GM19397 (cell line): ENCODE results near the gene APOBEC3A.
"Not testable (repeated sequence)": the region's sequence is repeated elsewhere in the genome, so short reads cannot be mapped to it uniquely, and the experiment has no call there.

ENCODE experiments used
- ATAC-seq: cut with Tn5 transposase; IDR thresholded peaks from one replicate; pipeline ENCODE4 v1.9.1; 2021; ENCODE audit warnings: mild to moderate bottlenecking, moderate library complexity; ENCODE audit not compliant: unreplicated experiment

APOBEC3A gene

GRCh38 chr22:38977289-38977688 lies 19.9 kb downstream of the APOBEC3A start:
- not testable (repeated sequence) for ATAC-seq

DNA sequence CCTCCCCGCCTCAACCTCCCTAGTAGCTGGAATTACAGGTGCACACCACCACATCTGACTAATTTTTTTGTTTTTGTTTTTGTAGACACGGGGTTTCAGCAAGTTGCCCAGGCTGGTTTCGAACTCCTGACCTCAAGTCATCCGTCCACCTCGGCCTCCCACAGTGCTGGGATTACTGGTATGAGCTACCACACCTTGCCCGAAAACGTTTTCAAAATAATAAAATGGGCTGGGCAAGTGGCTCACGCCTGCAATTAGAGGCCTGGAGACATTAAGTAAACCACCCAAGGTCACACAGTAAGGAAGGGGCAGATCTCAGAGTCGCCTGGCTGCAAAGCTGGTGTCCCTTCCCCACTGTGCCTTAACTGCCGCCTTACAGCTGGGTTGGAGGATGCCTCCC lies 23.2 kb downstream of the APOBEC3A start:
- not testable (repeated sequence) for ATAC-seq

DNA sequence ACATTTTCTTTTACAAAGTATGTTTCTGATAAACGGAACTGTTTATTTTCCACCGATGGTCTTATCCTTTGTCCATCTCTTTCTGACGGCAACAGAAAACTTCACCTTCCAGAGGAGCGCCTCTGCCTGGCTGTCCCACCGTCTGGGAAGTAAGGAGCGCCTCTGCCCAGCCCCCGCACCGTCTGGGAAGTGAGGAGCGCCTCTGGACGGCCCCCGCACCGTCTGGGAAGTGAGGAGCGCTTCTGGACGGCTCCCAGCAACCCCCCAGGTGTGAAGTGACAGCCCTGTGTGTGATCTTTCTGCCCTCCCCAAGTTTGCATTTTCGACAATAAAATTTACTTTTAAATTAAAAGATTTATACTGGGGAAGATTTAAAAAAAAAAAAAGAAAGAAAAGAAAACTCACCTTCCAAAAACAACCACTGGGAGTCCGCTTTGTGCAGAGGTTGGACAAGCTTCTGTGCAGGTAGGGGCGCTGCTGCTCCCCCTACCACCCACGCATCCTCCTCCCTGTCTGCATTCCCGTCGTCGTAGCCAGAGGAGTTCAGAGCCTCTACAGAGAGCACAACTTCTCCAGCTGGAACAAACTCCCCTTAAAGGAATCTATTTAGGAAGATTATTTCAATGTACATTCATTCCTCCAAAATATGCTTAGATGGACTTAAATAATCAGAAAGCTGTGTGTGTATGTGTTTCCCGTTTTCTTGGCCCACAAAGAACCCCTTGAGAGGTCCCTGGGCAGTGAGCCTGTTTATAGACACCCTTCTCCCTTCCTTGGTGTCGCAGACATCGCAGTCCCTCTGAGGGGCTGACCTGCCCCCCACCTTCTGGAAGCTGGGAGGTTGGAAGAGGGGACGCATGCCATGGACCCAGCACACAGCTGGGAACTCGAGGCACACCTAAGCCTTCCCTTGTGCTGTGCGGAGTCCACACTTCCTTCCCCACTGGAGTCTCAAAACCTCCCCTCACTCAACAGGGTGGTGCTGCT lies 23.9 kb downstream of the APOBEC3A start:
- no peak for ATAC-seq

- ATAC-seq = peak; percentile 52
These were observed 24.9 kb downstream of the APOBEC3A start, which contains the start of gene APOBEC3B for GRCh38 chr22:38981992-38982927. APOBEC3B (plus strand) TSS chr22:38982347; CDS start chr22:38982454, 107 bp downstream.

- ATAC-seq = no peak
These were observed 26.8 kb downstream of the APOBEC3A start for GRCh38 chr22:38984224-38984623.

DNA sequence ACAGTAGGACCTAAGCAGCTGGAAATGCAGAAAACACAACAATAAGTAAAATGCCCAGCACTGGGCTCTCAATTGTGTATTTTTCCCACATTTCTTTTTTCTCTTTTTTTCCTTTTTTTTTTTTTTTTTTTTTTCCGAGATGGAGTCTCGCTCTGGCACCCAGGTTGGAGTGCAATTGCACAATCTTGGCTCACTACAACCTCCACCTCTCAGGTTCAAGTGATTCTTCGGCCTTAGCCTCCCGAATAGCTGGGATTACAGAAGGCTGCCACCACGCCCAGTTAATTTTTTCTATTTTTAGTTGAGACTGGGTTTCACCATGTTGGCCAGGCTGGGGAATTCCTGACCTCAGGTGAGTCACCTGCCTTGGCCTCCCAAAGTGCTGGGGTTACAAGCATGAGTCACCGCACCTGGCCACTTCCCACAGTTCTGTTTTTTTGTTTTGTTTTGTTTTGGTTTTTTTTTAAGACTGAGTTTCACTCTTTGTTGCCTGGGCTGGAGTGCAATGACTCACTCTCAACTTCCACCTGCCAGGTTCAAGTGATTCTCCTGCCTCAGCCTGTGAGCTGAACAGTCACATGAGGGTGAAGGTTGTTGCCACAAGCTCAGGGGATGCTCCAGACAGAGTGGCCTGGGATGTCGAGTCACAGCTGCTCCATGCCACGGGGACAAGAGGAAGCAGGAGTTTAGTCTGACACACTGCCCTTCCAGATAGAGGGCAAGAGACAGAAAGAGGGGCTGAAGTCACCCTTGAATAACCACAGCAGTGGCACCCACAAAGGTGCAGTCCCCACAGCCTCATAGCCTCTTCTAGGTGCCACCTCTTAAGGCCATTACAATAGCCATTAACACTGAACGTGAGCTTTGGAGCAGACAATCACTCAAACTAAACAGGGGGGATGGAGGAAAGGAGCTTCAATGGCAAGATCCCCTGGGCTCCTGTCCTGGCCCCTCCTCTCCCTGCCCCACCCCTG lies 27.7 kb downstream of the APOBEC3A start:
- ATAC-seq = peak; percentile 70

- ATAC-seq = no peak
These were observed 29.2 kb downstream of the APOBEC3A start for GRCh38 chr22:38986629-38987028.

- no peak for ATAC-seq
These were observed 29.9 kb downstream of the APOBEC3A start for GRCh38 chr22:38987171-38987895.

- ATAC-seq = no peak
These were observed 32.1 kb downstream of the APOBEC3A start for GRCh38 chr22:38989466-38989865.

DNA sequence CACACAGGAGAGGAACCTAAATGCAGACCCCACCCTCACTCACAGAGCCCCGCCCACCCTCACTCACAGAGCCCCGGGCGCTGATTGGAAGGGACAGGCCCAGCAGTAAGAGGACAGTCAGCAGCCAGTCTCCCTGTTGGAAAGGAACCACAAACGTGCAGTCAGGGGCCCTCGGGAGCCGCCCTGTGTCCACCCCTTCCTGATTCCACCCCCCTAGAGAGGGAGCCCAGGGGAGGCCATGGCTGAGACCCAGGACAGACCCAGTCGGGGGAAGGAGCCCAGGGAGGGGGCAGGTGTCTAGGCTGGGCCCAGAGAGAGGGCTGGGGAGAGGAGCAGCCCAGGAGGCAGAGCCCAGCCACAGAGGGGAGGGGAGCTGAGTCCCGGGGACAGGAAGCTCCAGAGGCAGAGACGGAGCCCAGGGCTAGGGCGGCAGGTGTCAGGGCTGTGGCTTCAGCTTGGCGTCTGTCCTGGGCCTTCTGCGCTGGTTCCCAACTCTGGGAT lies 35.5 kb downstream of the APOBEC3A start:
- ATAC-seq = not testable (repeated sequence)

- ATAC-seq = no peak
These were observed 38.7 kb downstream of the APOBEC3A start for GRCh38 chr22:38996105-38996504.

- ATAC-seq = no peak
These were observed 40.1 kb downstream of the APOBEC3A start for GRCh38 chr22:38997518-38997917.

GRCh38 chr22:39003165-39003638 lies 45.8 kb downstream of the APOBEC3A start:
- peak; percentile 67 for ATAC-seq

- ATAC-seq = no peak
These were observed 49.8 kb downstream of the APOBEC3A start for GRCh38 chr22:39007177-39007576.

DNA sequence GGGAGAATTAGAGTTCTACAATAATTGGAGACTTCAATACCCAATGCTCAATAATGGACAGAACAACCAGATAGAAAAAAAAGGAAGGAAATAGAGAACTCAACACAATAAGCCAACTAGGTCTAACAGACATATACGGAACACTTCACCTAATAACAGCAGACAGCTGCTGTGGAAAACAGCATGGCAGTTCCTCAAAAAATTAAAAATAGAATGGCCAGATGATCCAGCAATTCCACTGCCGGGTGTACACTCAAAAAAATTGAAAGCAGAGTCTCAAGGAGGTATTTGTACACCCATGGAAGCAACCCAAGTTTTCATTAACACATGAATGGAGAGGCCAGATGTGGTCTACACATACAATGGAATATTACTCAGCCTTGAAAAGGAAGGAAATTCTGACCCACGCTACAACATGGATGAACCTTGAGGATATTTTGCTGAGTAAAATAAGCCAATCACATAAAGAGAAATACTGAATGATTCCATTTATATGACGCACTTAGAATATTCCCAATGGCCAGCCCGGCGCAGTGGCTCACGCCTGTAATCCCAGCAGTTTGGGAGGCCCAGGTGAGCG lies 51.0 kb downstream of the APOBEC3A start:
- ATAC-seq = not testable (repeated sequence)

DNA sequence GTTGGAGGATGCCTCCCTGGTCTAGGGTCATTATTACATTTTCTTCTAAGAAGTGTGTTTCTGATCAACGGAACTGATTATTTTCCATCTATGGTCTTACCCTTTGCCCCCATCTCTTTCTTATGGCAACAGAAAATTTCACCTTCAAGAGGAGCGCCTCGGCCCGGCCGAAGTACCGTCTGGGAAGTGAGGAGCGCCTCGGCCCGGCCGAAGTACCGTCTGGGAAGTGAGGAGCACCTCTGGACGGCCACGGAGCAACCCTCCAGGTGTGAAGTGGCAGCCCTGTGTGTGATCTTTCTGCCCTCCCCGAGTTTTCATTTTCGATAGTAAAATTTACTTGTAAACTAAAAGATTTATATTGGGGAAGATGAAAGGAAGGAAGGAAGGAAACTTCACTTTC lies 53.5 kb downstream of the APOBEC3A start:
- no peak for ATAC-seq
